GM18907 (cell line): ENCODE data around the gene TFR2.

Experiments
- ATAC-seq: cut with Tn5 transposase; IDR thresholded peaks from one replicate; pipeline ENCODE4 v1.9.1; 2021; ENCODE audit warnings: mild to moderate bottlenecking, moderate library complexity; ENCODE audit not compliant: unreplicated experiment

The TFR2 gene

DNA sequence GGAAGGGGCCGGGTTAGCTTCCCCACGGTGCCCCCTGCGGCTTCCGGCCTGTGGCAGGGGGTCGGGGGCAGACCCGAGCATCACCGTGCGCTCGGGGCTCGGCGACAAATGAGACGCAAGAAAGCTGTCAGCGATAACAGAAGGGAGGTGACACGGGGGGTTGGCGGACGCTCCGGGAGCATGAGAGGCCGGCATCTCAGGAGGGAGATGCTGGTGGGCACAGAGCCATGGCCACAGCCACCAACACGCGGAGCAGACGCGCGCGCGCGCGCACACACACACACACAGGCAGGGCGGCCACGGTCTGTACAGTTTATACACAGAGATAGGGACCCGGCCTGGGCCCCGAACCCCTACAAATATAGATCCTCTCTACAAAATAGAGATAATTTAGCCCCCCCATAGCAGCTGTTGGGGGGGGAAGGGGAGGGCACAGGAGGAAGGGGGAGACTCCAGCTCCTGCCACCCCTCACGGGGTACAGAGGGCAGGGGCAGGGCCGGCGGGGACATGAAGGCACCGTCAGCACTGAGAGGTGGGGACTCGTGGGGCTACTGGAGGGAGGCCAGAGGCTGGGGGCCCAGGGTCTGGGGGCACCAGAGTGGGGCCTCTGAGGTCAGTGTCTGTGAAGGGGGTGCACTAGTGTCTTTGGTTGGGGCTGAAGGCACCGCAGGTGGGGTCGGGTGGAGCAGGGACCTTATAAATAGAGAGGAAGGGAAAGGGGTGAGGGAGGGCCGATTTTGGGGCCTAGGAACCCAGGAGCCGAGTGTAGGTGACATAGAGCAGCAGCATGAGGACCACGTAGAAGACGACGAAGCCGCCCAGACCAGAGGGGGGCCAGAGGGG, 66.8 kb downstream of the TFR2 start:
- ATAC-seq, result no peak

DNA sequence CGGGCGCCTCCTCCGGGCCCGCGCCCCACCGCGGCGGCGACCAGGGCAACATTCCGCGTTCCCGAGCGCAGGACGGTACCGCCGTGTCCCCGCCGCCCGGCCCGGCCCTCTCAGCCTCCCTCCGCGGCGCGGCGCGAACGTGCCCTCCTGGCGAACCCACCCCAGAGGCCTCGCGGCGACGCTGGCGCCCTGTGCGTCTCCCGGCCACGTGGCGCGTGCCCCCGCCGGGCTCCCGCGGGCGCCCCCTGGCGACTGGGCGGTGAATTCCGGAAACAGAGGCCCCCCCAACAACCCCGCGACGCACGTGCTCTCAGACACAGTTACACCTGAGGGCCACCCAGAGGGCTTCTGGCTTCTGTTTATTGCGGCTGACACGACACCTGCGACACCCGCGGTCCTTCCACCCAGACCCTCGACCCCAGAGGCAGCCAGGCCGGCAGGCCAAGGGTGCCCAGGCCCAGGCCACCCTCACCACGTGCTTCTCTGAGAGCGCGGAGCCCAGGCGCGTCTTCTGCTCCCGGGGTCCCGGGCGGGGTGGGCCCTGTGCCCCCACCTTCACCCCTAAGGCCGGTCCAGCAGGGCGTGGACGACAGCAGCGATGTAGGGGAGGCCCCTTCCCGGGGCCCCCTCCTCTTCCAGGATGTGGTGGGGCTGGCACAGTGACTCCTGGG, 67.5 kb downstream of the TFR2 start, which contains the start of gene SAP25:
Gene SAP25, minus strand, starts transcription at position 210 of the 671 bp plus-strand sequence. Its CDS starts 158 bp downstream, at position 52.
- ATAC-seq, result no peak

DNA sequence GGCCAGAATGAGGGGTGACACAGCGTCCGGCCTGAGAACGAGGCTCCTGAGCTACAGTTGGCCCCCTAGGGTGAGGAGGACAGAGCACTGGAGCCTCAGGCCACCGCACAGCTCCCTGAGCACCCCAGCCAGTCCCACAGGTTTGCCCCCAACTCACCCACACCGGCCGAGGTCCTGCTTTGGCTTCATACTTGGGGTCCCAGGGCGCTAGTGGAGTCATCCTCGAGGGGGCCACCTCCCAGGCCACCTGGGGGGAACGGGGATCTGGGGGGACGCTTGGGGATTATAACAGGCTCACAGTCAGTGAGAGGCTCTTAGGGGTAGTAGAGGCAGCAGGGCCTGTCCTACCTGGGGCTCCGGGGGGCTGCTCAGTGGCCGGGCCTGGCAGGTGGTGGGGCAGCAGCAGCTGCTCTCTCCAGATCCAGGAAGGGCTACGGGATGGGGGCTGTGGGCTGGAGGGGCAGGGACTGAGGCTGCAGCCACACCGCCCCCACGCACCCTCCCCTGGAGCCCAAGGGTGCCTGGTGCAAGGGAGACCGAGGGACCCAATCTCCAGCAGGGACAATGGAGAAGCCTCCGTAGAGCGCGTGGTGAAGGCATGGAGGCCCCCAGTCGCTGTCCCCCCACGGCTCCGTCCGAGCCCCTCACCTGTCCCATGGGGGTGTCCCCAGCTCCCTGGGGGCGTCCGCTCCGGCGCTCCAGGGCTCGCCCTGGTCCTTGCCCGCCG, 68.2 kb downstream of the TFR2 start:
- no peak for ATAC-seq

DNA sequence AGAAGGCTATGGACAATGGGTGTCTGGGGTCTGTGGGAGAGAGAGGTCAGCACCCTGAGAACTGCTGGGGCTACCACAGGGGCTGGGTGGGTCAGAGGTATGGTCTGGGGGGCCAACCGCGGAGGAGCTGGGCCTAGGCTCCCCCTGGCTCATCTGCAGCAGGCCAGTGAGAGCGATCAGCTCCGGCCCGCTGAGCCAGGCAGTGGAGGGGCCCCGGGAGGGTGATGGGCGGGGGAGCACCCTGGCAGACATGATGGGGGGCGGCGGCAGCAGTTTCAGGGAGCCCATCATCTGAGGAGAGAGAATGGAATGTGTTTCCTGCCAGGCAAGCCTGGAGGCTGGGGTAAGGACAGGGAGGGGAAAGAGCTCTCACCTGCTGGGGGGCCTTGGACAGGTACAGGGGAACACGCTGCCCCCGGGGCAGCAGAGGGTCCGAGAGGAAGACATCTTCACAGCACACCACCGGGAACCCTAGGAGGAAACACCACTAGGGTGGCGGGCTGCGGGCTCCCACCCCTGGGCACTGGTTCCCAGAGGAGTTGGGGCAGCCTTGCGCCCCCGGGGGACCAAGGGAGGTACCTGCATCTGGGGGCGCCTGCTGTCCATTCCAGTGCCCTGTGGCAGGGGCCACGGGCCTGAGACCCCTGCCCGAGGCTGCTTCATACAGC, 68.9 kb downstream of the TFR2 start:
- no peak for ATAC-seq

DNA sequence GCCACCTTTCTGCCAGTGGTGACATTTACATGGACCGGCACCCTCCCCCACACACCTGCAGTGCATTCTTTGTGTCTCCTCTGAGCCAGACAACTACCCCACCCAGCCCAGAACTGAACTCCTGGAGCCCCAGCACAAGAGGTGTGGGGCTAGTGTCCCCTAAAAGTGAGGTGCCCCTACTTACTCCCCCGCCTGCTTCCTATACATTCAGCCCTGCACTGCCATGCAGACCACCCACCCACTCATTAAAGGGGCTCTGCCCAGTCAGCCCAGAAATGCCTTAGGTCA, 69.6 kb downstream of the TFR2 start:
- no peak for ATAC-seq

DNA sequence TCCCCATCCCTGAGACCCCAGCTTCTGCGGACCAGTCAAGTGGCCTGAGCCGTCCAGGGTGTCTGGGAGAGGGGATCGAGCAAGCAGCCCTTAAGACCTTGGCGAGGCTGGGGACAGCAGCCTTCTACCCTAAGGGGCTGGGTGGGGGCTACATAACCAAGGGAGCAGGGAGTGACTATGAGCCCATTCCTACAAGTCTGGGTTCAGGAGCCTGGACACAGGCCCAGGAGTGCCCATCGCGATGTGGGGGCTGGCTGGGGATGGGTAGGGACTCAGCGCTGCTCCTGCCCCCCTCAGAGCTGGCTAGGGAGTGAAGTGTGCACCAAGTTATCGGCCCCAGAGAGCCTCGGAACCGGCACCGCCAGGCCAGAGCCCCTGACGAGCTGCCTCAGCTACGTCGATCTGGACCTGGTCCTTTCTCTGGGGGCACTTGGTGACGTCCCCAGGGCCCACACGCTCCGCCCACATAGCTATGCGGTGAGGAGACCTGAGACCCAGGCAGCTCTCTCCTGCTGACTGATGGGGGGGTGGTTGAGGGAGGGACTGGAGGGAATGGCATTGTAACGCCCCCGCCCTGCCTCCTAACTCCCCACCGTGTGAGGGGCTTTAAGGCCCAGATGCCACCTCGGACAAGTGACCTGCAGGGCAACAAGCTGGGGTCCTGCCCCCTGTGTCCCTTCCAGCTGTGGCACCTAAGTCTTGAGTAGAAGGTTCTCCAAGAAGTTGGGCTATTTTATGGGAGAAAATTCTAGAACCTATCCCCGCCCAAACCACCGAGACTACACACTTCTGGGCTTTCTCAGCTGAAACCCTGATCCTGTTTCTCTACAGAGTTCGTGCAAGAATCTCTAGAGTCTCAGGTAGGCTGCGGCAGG, 70.2 kb downstream of the TFR2 start:
- ATAC-seq, result no peak
